Pericardium fibroblast (primary cell): ENCODE data around the gene CCDC187. TPM values are rescaled to one million over a fixed set of nuclear protein-coding genes. Genes with fewer than 3 reads are reported as not detected.

ENCODE experiments used
- total RNA-seq: library from RNA; depleted of rRNA; stranded (reverse); fragments of >200 nt; gene quantifications from 2 replicates; pipeline ENCODE4 v1.2.3, GENCODE V29; 2015

The CCDC187 gene
- total RNA-seq: not detected in 2 replicates

GRCh38 chr9:136303825-136304416 lies at the start of gene CCDC187:
Gene CCDC187 (minus strand): TSS chr9:136304094. CDS start chr9:136303830, 264 bp downstream.

GRCh38 chr9:136327304-136327974 lies 23.5 kb upstream of the CCDC187 start, which contains the start of gene GPSM1:
Gene GPSM1 (plus strand): TSS chr9:136327539. CDS start chr9:136327696, 157 bp downstream.

GRCh38 chr9:136245219-136246150 lies 58.4 kb downstream of the CCDC187 start, which contains the start of gene QSOX2:
Gene QSOX2 (minus strand): TSS chr9:136245812. CDS start chr9:136245803, 9 bp downstream.

GRCh38 chr9:136204838-136205706 lies 98.8 kb downstream of the CCDC187 start, which contains the start of gene LHX3:
Gene LHX3 (minus strand): TSS chr9:136205128. CDS start chr9:136205012, 116 bp downstream.

Other genes with a start within 250 kb of the CCDC187 start
- 24.9 and 36.9 TPM in 2 replicates for gene NACC2, start 208.8 kb downstream of the CCDC187 start, total RNA-seq
- 58.7 and 76.2 TPM in 2 replicates for gene TMEM250, start 185.2 kb downstream of the CCDC187 start, total RNA-seq
- gene LHX3, start 99.0 kb downstream of the CCDC187 start, total RNA-seq: not detected in 2 replicates
- gene QSOX2, start 58.3 kb downstream of the CCDC187 start, total RNA-seq: 11.3 and 11.8 TPM in 2 replicates
- gene GPSM1, start 23.4 kb upstream of the CCDC187 start, total RNA-seq: 41.1 and 50.1 TPM in 2 replicates
- 34.6 and 37.6 TPM in 2 replicates for gene DNLZ, start 59.6 kb upstream of the CCDC187 start, total RNA-seq
- gene CARD9, start 69.6 kb upstream of the CCDC187 start, total RNA-seq: 1.5 and 4.3 TPM in 2 replicates
- gene SNAPC4, start 96.1 kb upstream of the CCDC187 start, total RNA-seq: 6.1 and 6.3 TPM in 2 replicates
- 31.6 and 40.7 TPM in 2 replicates for gene ENTR1, start 106.5 kb upstream of the CCDC187 start, total RNA-seq
- gene PMPCA, start 106.6 kb upstream of the CCDC187 start, total RNA-seq: 47.2 and 48.3 TPM in 2 replicates
- gene INPP5E, start 135.8 kb upstream of the CCDC187 start, total RNA-seq: 11.2 and 15.9 TPM in 2 replicates
- gene SEC16A, start 178.9 kb upstream of the CCDC187 start, total RNA-seq: 40.7 and 46.1 TPM in 2 replicates
- gene NOTCH1, start 242.0 kb upstream of the CCDC187 start, total RNA-seq: 9.4 and 13.8 TPM in 2 replicates